A549 (cell line): ENCODE results near the gene PRRX2. TPM values are rescaled to one million over a fixed set of nuclear protein-coding genes. Genes with fewer than 3 reads are reported as not detected.

Experiments used
- ATAC-seq, 2 experiments: fragments of 200-7000 bp in 1 of 2; fragments of >200 bp in 1 of 2; cut with Nextera tagmentation in 1 of 2; cut with Tn5 transposase in 1 of 2; 3 replicates each; pipeline versions ENCODE4 v1.8.0 to v1.9.1; 2018 to 2020; ENCODE audit warnings: mild to moderate bottlenecking in 1 of 2, moderate library complexity in 1 of 2
- CTCF ChIA-PET: fragments of 300-600 bp; sonication (Branson Sonifier 250); formaldehyde crosslinking; extraction: SDS; loops from one replicate; lab custom pipeline; 2021; ENCODE audit warnings: antibody characterized with exemption, inconsistent platforms; lab: Yijun Ruan, JAX
- POLR2A ChIA-PET: fragments of 350-600 bp; formaldehyde crosslinking; extraction: SDS; loops from one replicate; lab custom pipeline; 2021; ENCODE audit warnings: antibody characterized with exemption, inconsistent platforms; lab: Yijun Ruan, JAX
- DNase-seq, 2 experiments: peaks; one replicate each; pipeline versions ENCODE4 v3.0.0 to v3.0.0-alpha.2; 2011 to 2016; ENCODE audit warnings: low read depth in 1 of 2, low spot score in 1 of 2
- FAIRE-seq: peaks from 2 replicates; lab custom pipeline; 2011; peaks lifted over from hg19 to GRCh38; lab: Jason Lieb, UNC
- H3K27ac ChIP-seq, 2 experiments: fragments of >200 bp; sonication (Bioruptor Twin); formaldehyde crosslinking; 3 replicates each; pipeline ENCODE4 v1.5.1; 2016 to 2017
- H3K4me1 ChIP-seq: fragments of >200 bp; sonication (Bioruptor Twin); formaldehyde crosslinking; 3 replicates; pipeline ENCODE4 v1.6.1; 2016
- H3K4me2 ChIP-seq: fragments of >200 bp; sonication (Bioruptor Twin); formaldehyde crosslinking; 3 replicates; pipeline ENCODE4 v1.6.1; 2016
- H3K4me3 ChIP-seq: fragments of >200 bp; sonication (Bioruptor Twin); formaldehyde crosslinking; 3 replicates; pipeline ENCODE4 v1.5.1; 2016
- H3K9me3 ChIP-seq: fragments of >200 bp; sonication (Bioruptor Twin); formaldehyde crosslinking; 3 replicates; pipeline ENCODE4 v1.6.1; 2016
- BHLHE40 ChIP-seq: IDR thresholded peaks from 2 replicates; pipeline ENCODE4 v1.6.1; 2012; ENCODE audit warnings: low read depth, low read length, inconsistent platforms
- CBX8 ChIP-seq: fragments of 200-600 bp; sonication (generic); IDR thresholded peaks from 2 replicates; pipeline ENCODE4 v1.6.1; 2016
- CEBPB ChIP-seq, 2 experiments: fragments of >200 bp in 1 of 2; sonication (Bioruptor Twin) in 1 of 2; formaldehyde crosslinking in 1 of 2; IDR thresholded peaks; 2 replicates each; pipeline ENCODE4 v1.6.1; 2012 to 2016
- CHD2 ChIP-seq: fragments of 150-350 bp; IDR thresholded peaks from 2 replicates; pipeline ENCODE4 v1.6.1; 2014; ENCODE audit warnings: low read length; ENCODE audit not compliant: partially characterized antibody
- CTCF ChIP-seq: fragments of >200 bp; sonication (Bioruptor Twin); formaldehyde crosslinking; IDR thresholded peaks from 3 replicates; pipeline ENCODE4 v1.5.1; 2016
- EHF ChIP-seq: fragments of 250-450 bp; sonication (Bioruptor Pico); IDR thresholded peaks from 2 replicates; pipeline ENCODE4 v1.5.0; 2020; ENCODE audit warnings: mild to moderate bottlenecking
- EHMT2 ChIP-seq: fragments of 200-600 bp; sonication (generic); IDR thresholded peaks from 2 replicates; pipeline ENCODE4 v1.6.1; 2016; ENCODE audit warnings: antibody characterized with exemption, low read depth, mild to moderate bottlenecking, moderate library complexity
- ELK1 ChIP-seq: fragments of 150-350 bp; IDR thresholded peaks from 2 replicates; pipeline ENCODE4 v1.6.1; 2014; ENCODE audit warnings: low read depth, mild to moderate bottlenecking, low read length
- EP300 ChIP-seq, 2 experiments: fragments of >200 bp; sonication (Bioruptor Twin); formaldehyde crosslinking; IDR thresholded peaks; 2 replicates in 1 of 2; 3 replicates in 1 of 2; pipeline ENCODE4 v1.6.1; 2016 to 2017
- ESRRA ChIP-seq: fragments of 150-350 bp; IDR thresholded peaks from 2 replicates; pipeline ENCODE4 v1.6.1; 2014; ENCODE audit warnings: mild to moderate bottlenecking, low read length, borderline replicate concordance
- FOXS1 ChIP-seq: fragments of 250-450 bp; sonication (Bioruptor Pico); IDR thresholded peaks from 2 replicates; pipeline ENCODE4 v1.5.0; 2020; ENCODE audit warnings: mild to moderate bottlenecking, moderate library complexity
- HEYL ChIP-seq: fragments of 250-450 bp; sonication (Bioruptor Pico); IDR thresholded peaks from 2 replicates; pipeline ENCODE4 v1.8.0; 2021; ENCODE audit warnings: mild to moderate bottlenecking, moderate library complexity
- HOXB5 ChIP-seq: fragments of 250-450 bp; sonication (Bioruptor Pico); IDR thresholded peaks from 2 replicates; pipeline ENCODE4 v1.5.0; 2020; ENCODE audit warnings: mild to moderate bottlenecking, moderate library complexity
- JUN ChIP-seq, 2 experiments: fragments of >200 bp; sonication (Bioruptor Twin); formaldehyde crosslinking; IDR thresholded peaks; 2 replicates in 1 of 2; 3 replicates in 1 of 2; pipeline ENCODE4 v1.6.1; 2016 to 2017
- KDM1A ChIP-seq: fragments of 200-600 bp; sonication (generic); IDR thresholded peaks from 2 replicates; pipeline ENCODE4 v1.6.1; 2016; ENCODE audit warnings: low read depth, mild to moderate bottlenecking
- KDM5A ChIP-seq: fragments of 200-600 bp; sonication (generic); IDR thresholded peaks from 2 replicates; pipeline ENCODE4 v1.6.1; 2016; ENCODE audit warnings: antibody characterized with exemption, mild to moderate bottlenecking
- MAFK ChIP-seq: fragments of 450-650 bp; IDR thresholded peaks from 2 replicates; pipeline ENCODE4 v1.6.1; 2014; ENCODE audit not compliant: partially characterized antibody
- MAX ChIP-seq: IDR thresholded peaks from 2 replicates; pipeline ENCODE4 v1.6.1; 2012
- MAZ ChIP-seq: fragments of 150-350 bp; IDR thresholded peaks from 2 replicates; pipeline ENCODE4 v1.6.1; 2014; ENCODE audit warnings: antibody characterized with exemption, low read depth, low read length, borderline replicate concordance
- MYC ChIP-seq: IDR thresholded peaks from 2 replicates; pipeline ENCODE4 v1.6.1; 2012; ENCODE audit warnings: mild to moderate bottlenecking, inconsistent platforms, low read length, improper control_type of control experiment, borderline replicate concordance
- NPAS2 ChIP-seq: fragments of 250-450 bp; sonication (Bioruptor Pico); IDR thresholded peaks from 2 replicates; pipeline ENCODE4 v1.8.0; 2022; ENCODE audit warnings: mild to moderate bottlenecking, moderate library complexity, borderline replicate concordance
- NR3C1 ChIP-seq: fragments of >200 bp; sonication (Bioruptor Twin); formaldehyde crosslinking; IDR thresholded peaks from 3 replicates; pipeline ENCODE4 v1.6.1; 2017
- PBX3 ChIP-seq: IDR thresholded peaks from 2 replicates; pipeline ENCODE4 v1.6.1; 2012
- POLR2AphosphoS2 ChIP-seq: conservative IDR thresholded peaks from 2 replicates; pipeline ENCODE4 v1.6.1; 2012; ENCODE audit warnings: low read length, improper control_type of control experiment, inconsistent platforms
- RARB ChIP-seq: fragments of 250-450 bp; sonication (Bioruptor Pico); IDR thresholded peaks from 2 replicates; pipeline ENCODE4 v1.8.0; 2021; ENCODE audit warnings: mild to moderate bottlenecking, moderate library complexity
- RCOR1 ChIP-seq: fragments of 150-350 bp; IDR thresholded peaks from 2 replicates; pipeline ENCODE4 v1.6.1; 2014; ENCODE audit warnings: antibody characterized with exemption, low read length, low read depth
- RNF2 ChIP-seq: fragments of 200-600 bp; sonication (generic); IDR thresholded peaks from 2 replicates; pipeline ENCODE4 v1.6.1; 2016; ENCODE audit warnings: low read depth, mild to moderate bottlenecking, antibody characterized with exemption, moderate library complexity, borderline replicate concordance
- SMC3 ChIP-seq: fragments of >200 bp; sonication (Bioruptor Twin); formaldehyde crosslinking; IDR thresholded peaks from 3 replicates; pipeline ENCODE4 v1.6.1; 2018; ENCODE audit warnings: inconsistent platforms
- TFCP2L1 ChIP-seq: fragments of 250-450 bp; sonication (Bioruptor Pico); IDR thresholded peaks from 2 replicates; pipeline ENCODE4 v1.5.0; 2021; ENCODE audit warnings: mild to moderate bottlenecking
- TP53 ChIP-seq: fragments of 250-450 bp; sonication (Bioruptor Pico); IDR thresholded peaks from 2 replicates; pipeline ENCODE4 v1.5.0; 2021; ENCODE audit warnings: mild to moderate bottlenecking, moderate library complexity
- ZC3H11A ChIP-seq: fragments of 450-650 bp; IDR thresholded peaks from 2 replicates; pipeline ENCODE4 v1.6.1; 2014; ENCODE audit warnings: antibody characterized with exemption, mild to moderate bottlenecking
- ZFP36 ChIP-seq: fragments of 450-650 bp; IDR thresholded peaks from 2 replicates; pipeline ENCODE4 v1.6.1; 2014; ENCODE audit warnings: borderline replicate concordance; ENCODE audit not compliant: partially characterized antibody
- ZNF302 ChIP-seq: fragments of 250-450 bp; sonication (Bioruptor Pico); IDR thresholded peaks from 2 replicates; pipeline ENCODE4 v1.9.0; 2021; ENCODE audit warnings: inconsistent platforms, mild to moderate bottlenecking, moderate library complexity
- WGBS: methylation state at CpG from one replicate; pipeline ENCODE4 v1.1.6; 2017; ENCODE audit errors: missing lambda C conversion rate; 5-methylcytosine and 5-hydroxymethylcytosine counted together
- polyA plus RNA-seq, 4 experiments: library from polyadenylated mRNA; depleted of rRNA in 3 of 4; stranded (reverse); fragments of >200 nt; fragmentation: RNase III in 1 of 4; extraction: RNeasy Plus Mini Kit Qiagen cat#74134 plus additional on column Dnase treatment in 1 of 4; gene quantifications; 2 replicates in 3 of 4; 3 replicates in 1 of 4; pipeline ENCODE4 v1.2.3, GENCODE V29; 2011 to 2017

The PRRX2 gene
- polyA plus RNA-seq, 2 of the 4 experiments (the other 2 are of a cell fraction), result 0.90 to 2.7 TPM

GRCh38 chr9:129732946-129733631 lies 67.6 kb downstream of the PRRX2 start:
- DNase-seq, result no peak
- 80% methylated on average over 23 of the region's 23 CpGs for WGBS
- FAIRE-seq, result no peak
- no peak overlapping the region for H3K27ac ChIP-seq
- TF ChIP-seq EHF, result no peak
- TF ChIP-seq JUN (IDR thresholded peaks at IDR 0.05), result no peak
- no peak for TF ChIP-seq MAFK
- no peak for TF ChIP-seq NR3C1
- TF ChIP-seq MYC, result no peak
- TF ChIP-seq ZC3H11A, result no peak
- TF ChIP-seq CEBPB (IDR thresholded peaks at IDR 0.05), result no peak
- TF ChIP-seq MAZ, result no peak
- no peak for TF ChIP-seq ELK1
- TF ChIP-seq POLR2AphosphoS2, result no peak
- TF ChIP-seq NPAS2, result no peak
- TF ChIP-seq ZNF302 (CRISPR knock-in tag), result no peak
- TF ChIP-seq KDM1A, result no peak
- no peak for TF ChIP-seq HOXB5 (CRISPR knock-in tag)
- TF ChIP-seq TFCP2L1 (CRISPR knock-in tag), result no peak
- no peak for TF ChIP-seq HEYL (CRISPR knock-in tag)
- no peak for TF ChIP-seq FOXS1
- TF ChIP-seq, all 56 proteins: peak for 0
- ChIA-PET CTCF (interaction anchor here (1.2 to 30.2 kb wide), 2 partner anchors 51 to 59 kb away, joined by 3 to 1179 read pairs; no protein-coding TSS in a partner anchor), POLR2A (no interaction called here)
- Histone ChIP-seq H3K4me3 (no peak overlapping the region), H3K9me3 (no peaks in the 10 kb centered on the region), H3K4me1 (peaks cover 8% of the 10 kb centered on the region), H3K4me2 (no peak overlapping the region)
- ATAC-seq, result no peak

GRCh38 chr9:129733632-129733953 lies 68.1 kb downstream of the PRRX2 start:
- ChIA-PET POLR2A (no interaction called here), CTCF (interaction anchor here (1.2 to 30.2 kb wide), 3 partner anchors 50 to 90 kb away, joined by 3 to 1179 read pairs (median 54); partner anchors contain the start of gene ASB6)
- no peak for ATAC-seq

GRCh38 chr9:129735546-129735945 lies 70.1 kb downstream of the PRRX2 start:
- Histone ChIP-seq H3K4me1 (peaks cover 10% of the 10 kb centered on the region), H3K4me2 (no peak overlapping the region), H3K27ac (no peak overlapping the region; a peak in 1 of 6 replicates), H3K4me3 (no peak overlapping the region), H3K9me3 (no peaks in the 10 kb centered on the region)
- DNase-seq (no peak), ATAC-seq (no peak), FAIRE-seq (no peak)
- POLR2A ChIA-PET, result no interaction called here
- 66% methylated on average over 4 of the region's 6 CpGs for WGBS
- CTCF ChIA-PET, result interaction anchor here (3.3 to 30.2 kb wide), 5 partner anchors 11 to 92 kb away, joined by 21 to 1179 read pairs (median 161); partner anchors contain the start of genes ASB6 and PTGES
- TF ChIP-seq EHMT2 (no peak), RCOR1 (no peak), KDM1A (no peak), HEYL (CRISPR knock-in tag) (no peak), EHF (no peak), SMC3 (no peak), NR3C1 (no peak), CHD2 (no peak), KDM5A (no peak), RNF2 (no peak), CBX8 (no peak), CTCF (no peak), MAFK (no peak), TP53 (no peak), MYC (no peak), TFCP2L1 (CRISPR knock-in tag) (no peak), PBX3 (no peak), ESRRA (no peak)

More at GRCh38 chr9:129733632-129733953, 68.1 kb downstream of the PRRX2 start:
- Histone ChIP-seq H3K4me2 (no peak overlapping the region), H3K4me3 (no peak overlapping the region), H3K9me3 (no peaks in the 10 kb centered on the region), H3K4me1 (peaks cover 10% of the 10 kb centered on the region), H3K27ac (no peak overlapping the region)
- no peak for TF ChIP-seq NR3C1
- TF ChIP-seq RARB (CRISPR knock-in tag), result no peak
- no peak for TF ChIP-seq BHLHE40
- no peak for TF ChIP-seq CBX8
- peak; percentile 36 for TF ChIP-seq ZFP36
- TF ChIP-seq CHD2, result no peak
- TF ChIP-seq EP300 (IDR thresholded peaks at IDR 0.05), result no peak
- no peak for TF ChIP-seq MAX
- no peak for FAIRE-seq
- no peak for DNase-seq
- 83% methylated on average over 2 of the region's 2 CpGs for WGBS
